ENCODE results near the gene IGFBP6.
A peak's percentile ranks its signal among the peaks of the same experiment; 100 is the strongest.
"Not testable (repeated sequence)": the region's sequence is repeated elsewhere in the genome, so short reads cannot be mapped to it uniquely, and the experiment has no call there.

IGFBP6 gene

GRCh38 chr12:53096759-53097158 lies 708 bp upstream of the IGFBP6 start:
- no peak for DNase-seq (ENCODE audit: low spot score)

DNA sequence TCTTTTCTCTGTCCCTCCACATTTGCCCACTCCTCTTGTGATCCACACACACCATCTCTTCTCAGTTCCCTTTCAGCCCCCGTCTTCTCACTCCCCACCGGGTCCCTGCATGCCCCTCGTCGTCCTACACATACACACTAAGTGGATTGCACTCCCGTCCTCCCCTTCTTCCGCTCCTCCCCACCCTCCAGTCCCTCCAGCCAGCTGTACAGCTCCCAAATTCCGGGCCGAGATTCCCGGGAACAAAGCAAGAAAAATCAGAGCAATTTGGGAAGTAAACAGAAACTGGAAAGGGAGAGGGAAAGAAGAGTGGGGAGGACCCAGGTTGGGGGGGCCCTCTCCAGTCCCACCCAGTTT lies 282 bp upstream of the IGFBP6 start:
- DNase-seq (ENCODE audit: low spot score): no peak

- no peak for DNase-seq (ENCODE audit: low spot score)
Measured at GRCh38 chr12:53098354-53098981, 1.0 kb downstream of the IGFBP6 start.

DNA sequence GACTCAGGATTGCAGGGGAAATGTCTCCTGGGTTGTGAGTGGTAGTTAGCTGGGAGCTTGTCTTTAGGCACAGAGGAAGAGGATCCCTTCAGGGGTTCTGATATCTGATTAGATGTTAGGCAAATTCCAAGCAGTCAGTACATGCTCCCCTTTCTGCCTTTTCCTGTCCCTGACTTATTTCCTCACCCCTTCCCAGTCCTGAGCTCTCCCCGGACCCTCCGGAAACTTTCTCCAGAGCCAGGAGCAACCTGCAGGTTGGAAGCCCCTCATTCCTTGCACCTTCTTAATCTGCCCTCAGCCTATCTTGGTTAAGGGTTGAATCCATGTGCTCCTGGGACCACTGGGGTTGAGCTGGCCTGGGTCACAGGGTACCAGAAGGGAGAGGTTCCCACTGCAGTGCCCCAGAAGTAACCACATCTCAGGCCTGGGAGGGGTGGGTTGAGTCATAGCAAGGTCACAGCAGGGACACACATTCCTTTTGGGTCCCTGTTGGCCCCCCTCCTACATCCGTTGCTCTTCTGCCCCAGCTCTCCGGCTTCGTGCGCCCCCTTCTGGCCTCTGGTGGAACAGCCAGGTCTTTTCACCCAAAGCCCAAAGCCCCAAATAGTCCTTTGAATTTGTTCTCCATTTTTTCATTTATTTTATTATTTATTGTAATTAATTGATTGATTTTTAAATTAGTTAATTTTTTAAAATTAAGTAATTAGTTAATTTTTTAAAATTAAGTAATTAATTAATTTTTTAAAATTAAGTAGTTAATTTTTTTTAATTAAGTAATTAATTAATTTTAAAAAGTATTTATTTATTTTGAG lies 1.8 kb downstream of the IGFBP6 start:
- peak; percentile 94 for DNase-seq (ENCODE audit: low spot score)

DNA sequence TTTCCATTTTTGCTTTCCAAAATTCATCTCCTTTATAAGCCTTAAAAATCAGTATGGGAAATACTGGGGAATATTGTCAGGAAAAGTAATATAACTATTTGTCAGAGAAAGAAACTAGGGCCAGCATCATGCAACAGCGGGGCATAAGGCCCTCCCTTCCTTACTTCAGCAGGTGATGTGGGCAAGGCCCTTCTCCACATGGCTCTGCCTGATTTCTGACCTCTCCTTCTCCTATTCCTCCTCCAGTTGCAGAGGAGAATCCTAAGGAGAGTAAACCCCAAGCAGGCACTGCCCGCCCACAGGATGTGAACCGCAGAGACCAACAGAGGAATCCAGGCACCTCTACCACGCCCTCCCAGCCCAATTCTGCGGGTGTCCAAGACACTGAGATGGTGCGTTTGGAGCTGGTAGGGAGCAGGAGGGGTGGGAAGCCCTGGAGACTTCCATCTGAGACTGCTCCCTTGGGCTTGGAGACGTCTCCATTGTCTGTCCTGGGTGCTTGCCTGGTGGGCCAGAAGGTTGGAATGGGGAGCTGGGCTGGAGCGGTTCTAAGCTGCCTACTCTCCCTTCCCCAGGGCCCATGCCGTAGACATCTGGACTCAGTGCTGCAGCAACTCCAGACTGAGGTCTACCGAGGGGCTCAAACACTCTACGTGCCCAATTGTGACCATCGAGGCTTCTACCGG lies 3.1 kb downstream of the IGFBP6 start:
- no peak for DNase-seq (ENCODE audit: low spot score)

DNA sequence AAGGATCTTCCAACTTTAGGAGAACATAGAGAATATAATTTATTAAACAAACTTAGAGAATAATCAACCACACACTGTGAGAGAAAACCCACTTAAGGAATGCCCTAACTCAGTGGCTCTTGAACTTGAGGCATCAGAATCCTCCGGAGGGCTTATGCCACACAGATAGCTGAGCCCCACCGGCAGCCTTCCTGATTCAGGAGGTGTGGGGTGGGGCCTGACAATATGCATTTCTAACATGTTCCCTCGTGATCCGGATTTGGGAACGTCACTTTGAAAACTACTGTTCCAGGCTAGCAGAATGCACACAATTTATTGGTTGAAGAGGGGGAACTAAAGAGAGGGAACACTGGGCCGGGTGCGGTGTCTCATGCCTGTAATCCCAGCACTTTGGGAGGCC lies 3.8 kb downstream of the IGFBP6 start:
- no peak for DNase-seq (ENCODE audit: low spot score)

DNA sequence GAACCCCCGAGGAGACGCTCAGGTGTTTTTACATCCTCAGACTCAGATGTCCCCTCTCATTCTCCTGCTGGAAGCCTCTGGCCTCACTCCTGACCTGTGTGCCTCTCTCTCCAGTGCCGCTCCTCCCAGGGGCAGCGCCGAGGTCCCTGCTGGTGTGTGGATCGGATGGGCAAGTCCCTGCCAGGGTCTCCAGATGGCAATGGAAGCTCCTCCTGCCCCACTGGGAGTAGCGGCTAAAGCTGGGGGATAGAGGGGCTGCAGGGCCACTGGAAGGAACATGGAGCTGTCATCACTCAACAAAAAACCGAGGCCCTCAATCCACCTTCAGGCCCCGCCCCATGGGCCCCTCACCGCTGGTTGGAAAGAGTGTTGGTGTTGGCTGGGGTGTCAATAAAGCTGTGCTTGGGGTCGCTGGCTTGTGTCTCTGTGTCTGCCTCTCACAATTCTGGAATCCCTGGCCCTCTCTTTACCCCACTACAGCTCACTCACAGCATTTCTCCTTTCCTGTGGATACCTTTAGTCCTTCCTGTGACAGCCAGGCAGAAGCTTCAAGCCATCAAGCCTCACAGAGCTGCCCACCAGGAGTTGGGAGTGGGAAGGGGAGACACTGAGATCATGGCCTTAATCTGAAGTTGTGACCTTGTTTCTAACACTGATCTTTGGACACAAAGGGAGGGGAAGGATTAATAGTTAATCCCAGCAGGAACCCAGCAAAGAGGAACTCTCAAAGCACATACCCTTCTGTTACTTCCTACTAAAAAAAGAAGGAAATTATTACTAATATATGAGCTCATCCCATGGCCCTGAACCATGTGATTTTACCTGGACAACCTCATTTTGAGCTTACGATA lies 4.7 kb downstream of the IGFBP6 start:
- peak; percentile 51 for DNase-seq (ENCODE audit: low spot score)

DNA sequence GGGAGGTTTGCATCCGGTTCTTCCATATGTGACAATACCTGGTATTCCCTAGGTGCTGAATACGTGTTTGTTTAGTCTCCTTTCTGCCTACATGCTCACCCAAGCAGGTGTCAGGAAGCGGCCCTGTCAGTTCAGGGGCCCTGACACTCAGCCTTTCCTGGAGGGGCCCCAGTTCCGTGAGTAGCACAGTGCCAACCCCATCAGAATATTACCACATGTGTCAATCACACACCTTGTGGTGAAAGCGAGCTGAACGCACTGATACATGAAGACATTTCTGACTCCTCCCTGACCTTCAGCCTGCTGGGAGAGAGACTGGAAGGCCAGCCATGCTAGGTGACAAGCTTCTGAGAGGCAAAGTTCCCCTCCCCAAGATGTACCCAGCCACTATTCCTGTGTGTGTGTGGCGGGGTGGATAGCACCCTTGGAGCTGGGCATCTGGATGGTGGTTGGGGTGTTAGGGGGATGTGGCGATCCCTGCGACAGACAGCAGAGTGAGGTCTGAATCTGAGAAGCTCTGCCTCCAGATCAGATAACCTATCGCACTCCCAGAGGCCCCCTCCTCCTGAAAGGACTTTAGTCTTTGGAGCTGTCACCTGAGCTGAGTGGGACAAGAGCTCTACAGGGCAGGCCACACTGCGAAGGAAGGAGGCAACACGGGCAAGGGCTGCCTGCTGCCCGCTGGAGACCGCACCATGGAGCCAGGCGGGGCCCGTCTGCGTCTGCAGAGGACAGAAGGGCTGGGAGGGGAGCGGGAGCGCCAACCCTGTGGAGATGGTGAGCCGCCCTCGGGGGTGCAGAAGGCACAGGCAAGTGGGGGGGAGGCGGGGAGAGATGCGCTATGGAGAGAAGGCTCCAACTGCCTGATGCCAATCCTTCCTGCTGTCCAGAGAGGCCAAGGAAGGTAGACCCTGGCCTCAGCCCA lies 5.7 kb downstream of the IGFBP6 start, which contains the start of gene SOAT2:
Gene SOAT2, plus strand, starts transcription at position 604 of the 925 bp plus-strand sequence. Its CDS starts 92 bp downstream, at position 696.
- DNase-seq (ENCODE audit: low spot score): peak; percentile 57

DNA sequence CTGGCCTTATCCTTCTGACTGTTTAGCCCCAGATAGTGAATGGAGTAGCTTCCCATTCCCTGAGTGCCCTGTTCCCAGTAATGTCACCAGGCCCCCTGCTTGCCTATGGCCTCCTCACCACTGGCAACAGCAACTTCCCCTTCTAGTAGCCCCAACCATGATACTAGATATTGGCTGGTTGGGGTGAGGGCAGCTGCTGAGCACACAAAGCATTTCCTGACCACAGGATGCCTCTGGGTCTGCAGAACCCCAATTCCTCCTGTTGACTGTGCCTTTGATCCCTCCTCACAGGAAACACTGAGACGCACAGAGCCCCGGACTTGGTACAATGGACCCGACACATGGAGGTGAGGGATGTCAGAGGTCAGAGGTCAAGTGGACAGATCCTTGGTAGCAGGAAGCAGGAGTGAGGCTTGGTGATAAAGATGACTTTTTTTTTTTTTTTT lies 6.4 kb downstream of the IGFBP6 start:
- no peak for DNase-seq (ENCODE audit: low spot score)

DNA sequence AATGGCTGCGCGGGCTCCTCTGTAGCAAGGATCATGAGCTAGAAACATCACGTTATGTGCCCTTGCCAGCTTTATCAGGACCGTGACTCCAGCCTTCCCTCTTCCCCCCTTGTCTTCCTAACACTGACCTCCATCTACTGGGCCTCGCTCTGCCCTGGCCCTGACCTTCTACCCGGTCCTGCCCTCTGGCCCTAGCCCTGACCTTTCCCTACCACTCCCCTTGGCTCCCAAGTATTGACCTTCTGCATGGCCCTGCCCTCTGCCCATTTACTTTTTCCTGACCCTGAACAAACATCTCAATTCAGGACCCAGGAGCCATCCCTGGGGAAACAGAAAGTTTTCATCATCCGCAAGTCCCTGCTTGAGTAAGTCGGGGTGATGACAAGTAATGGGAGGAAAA lies 7.8 kb downstream of the IGFBP6 start:
- no peak for DNase-seq (ENCODE audit: low spot score)

DNA sequence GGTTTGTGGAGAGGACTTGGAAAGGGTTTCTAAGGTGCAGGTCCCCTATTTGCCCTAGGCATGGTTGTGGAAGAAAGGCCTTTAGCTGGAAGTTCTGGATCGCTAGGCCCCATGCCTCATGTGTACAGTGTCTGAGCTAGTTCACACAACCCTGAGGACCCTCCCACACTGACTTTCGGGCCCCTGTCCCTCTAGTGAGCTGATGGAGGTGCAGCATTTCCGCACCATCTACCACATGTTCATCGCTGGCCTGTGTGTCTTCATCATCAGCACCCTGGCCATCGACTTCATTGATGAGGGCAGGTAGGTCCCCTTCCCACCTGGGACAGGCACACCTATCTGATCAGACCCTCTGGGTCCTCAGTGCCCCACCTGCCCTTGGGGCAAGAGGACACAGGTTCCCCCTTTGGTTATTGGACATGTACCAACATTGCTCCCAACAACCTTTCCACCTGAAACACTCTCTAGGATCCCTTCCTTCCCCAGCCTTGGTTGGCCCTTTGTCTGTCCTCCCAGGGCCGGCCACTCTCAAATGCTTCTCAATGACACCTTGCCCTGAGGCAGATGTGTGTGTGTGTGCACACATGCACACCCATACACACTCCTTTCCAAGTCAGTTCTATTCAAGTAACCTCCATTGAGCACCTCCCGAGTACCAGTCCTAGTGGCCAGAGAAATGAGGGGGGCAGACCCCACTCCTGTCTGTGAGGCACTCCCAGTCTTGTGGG lies 8.4 kb downstream of the IGFBP6 start:
- DNase-seq (ENCODE audit: low spot score): no peak

DNA sequence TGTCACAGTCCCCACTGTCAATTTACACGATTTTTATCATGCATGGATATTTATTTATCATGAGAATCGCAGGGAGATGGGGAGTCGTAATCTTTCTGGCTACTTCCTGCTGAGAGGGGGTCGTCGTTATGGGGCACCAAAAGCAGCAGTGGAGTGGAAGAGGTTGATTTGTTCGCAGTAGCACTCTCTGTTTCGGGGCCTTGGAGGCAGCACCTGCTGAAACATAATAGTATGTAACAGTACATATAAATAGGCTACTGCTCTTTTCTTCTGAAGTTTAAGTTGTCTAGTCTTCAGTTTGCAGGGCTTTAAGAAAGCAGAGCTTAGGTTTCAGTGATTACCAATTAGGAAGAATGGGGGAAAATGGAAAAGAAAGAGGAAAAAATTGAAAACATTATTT lies 9.7 kb downstream of the IGFBP6 start:
- DNase-seq (ENCODE audit: low spot score): no peak

DNA sequence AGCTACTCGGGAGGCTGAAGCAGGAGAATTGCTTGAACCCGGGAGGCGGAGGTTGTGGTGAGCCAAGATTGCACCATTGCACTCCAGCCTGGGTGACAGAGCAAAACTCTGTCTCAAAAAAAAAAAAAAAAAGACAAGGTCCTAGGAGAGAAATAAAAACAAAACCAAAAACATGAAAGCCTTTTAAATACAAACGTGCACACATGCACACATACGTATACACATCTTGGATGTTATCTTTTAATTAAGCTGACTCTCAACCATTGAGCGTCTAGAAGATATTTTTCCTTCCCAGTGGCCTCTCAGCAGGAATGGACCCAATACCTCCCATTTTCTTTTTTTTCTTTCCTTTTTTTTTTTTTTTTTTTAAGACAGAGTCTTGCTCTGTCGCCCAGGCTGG lies 15.0 kb downstream of the IGFBP6 start:
- DNase-seq (ENCODE audit: low spot score): not testable (repeated sequence)

GRCh38 chr12:53113136-53113705 lies 15.8 kb downstream of the IGFBP6 start:
- DNase-seq (ENCODE audit: low spot score): no peak

DNA sequence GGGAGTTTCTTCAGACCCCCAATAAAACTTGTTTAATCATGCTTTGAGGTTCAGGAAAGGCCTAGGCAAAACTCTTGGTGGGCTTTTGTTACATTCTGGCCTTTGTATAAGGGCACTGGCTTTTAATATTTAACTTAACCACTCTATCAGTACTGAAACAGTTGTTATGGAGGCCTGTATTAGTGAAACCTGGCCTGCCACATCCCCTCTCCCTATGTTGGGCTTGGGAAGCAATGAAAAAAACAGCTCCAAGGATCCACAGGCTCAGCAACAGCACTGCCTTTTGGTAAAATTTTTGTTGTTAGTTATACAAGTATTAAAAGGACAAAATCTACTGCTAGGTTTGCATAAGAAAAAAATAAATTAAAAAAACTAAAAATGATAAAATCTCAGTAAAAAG lies 16.5 kb downstream of the IGFBP6 start:
- no peak for DNase-seq (ENCODE audit: low spot score)

- no peak for DNase-seq (ENCODE audit: low spot score)
Measured at GRCh38 chr12:53115112-53115890, 17.8 kb downstream of the IGFBP6 start.

DNA sequence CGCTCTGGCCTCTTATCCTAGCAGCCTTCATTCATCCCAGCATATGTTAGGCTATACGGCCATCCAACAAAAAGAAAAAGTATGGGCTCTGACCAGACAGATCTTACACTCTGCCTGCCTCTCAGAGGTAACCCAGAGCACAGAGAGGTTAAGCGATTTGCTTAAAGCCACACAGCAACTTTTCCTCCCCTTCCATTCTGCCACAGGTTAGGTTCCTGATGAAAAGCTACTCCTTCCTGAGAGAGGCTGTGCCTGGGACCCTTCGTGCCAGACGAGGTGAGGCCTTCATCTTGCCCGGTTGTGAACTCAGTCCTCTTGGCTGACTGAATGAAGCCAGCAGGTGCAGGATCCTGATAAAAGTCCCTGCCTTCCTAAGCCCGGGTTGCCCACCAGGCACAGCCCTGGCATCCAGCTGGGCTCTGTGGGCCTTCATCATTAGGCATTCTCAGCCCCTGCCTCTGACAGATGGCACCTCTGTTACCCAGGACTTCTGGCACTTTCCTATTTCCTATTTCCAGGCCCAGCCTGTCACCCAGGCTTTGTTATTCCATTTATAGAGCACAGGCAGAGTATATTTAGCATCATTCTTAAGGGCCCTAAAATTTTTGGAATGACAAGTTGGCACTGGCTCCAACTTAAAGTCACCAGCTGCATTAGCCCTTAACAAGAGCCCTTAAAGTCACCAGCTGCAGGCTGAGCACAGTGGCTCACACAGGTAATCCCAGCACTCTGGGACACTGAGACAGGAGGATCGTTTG lies 18.6 kb downstream of the IGFBP6 start:
- DNase-seq (ENCODE audit: low spot score): no peak

GRCh38 chr12:53118751-53119300 lies 21.4 kb downstream of the IGFBP6 start:
- no peak for DNase-seq (ENCODE audit: low spot score)

Measured in HuH-7.5 (cell line).